Mucosa of descending colon (tissue), 3 donors: ENCODE results near the gene RAPGEF5. TPM values are rescaled to one million over a fixed set of nuclear protein-coding genes. Genes with fewer than 3 reads are reported as not detected.
A peak's percentile ranks its signal among the peaks of the same experiment; 100 is the strongest.

Experiments used
- ATAC-seq: fragments of 200-7000 bp; cut with Tn5 transposase; one replicate; pipeline ENCODE4 v1.9.1; 2020; ENCODE audit warnings: mild to moderate bottlenecking, moderate library complexity
- DNase-seq, 3 donors: peaks; one replicate each; pipeline ENCODE4 v3.0.0-alpha.2; 2020
- H3K36me3 ChIP-seq: fragments of 200-600 bp; one replicate; pipeline ENCODE4 v1.8.0; 2021; ENCODE audit warnings: low read depth, mild to moderate bottlenecking
- H3K4me1 ChIP-seq: fragments of 200-600 bp; one replicate; pipeline ENCODE4 v1.8.0; 2021; ENCODE audit warnings: low read depth, mild to moderate bottlenecking
- H3K4me3 ChIP-seq: fragments of 200-600 bp; one replicate; pipeline ENCODE4 v1.8.0; 2021; ENCODE audit warnings: mild to moderate bottlenecking
- H3K9me3 ChIP-seq: fragments of 200-600 bp; one replicate; pipeline ENCODE4 v1.8.0; 2021; ENCODE audit warnings: mild to moderate bottlenecking
- intact Hi-C, 2 donors: fragments of 100-400 bp; cut with DNase I in 1 of 2; cut with micrococcal nuclease in 1 of 2; formaldehyde crosslinking; loops; one replicate each; pipeline versions ENCODE4 v1.11.0 to v1.11.1; 2022; cut with DNase I, micrococcal nuclease
- total RNA-seq, 3 donors: library from RNA; stranded (reverse); fragmentation: NEBNext Ultra II Directional in 2 of 3; extraction: Animal tissue kit (Norgen Biotek cat#: 25700) in 2 of 3; gene quantifications; one replicate each; pipeline versions ENCODE4 v1.2.1 to v1.2.4, GENCODE V29; 2021 to 2023
- TF ChIP-seq, protein P1 (sequence below): fragments of 200-600 bp; IDR thresholded peaks from one replicate; pipeline ENCODE4 v1.8.0; 2022; ENCODE audit warnings: antibody characterized with exemption, mild to moderate bottlenecking
- donor health status: DM: no; HTN: no; CAD: no; lungs with moderate emphysema.
- donor health status: DM: no; HTN: no; CAD: no.
- donor health status: DM: no; HTN: yes; CAD: no.

RAPGEF5 gene
- total RNA-seq, 3 donors from 2014 or later: 34.7 to 87.8 (median 59.5) TPM

DNA sequence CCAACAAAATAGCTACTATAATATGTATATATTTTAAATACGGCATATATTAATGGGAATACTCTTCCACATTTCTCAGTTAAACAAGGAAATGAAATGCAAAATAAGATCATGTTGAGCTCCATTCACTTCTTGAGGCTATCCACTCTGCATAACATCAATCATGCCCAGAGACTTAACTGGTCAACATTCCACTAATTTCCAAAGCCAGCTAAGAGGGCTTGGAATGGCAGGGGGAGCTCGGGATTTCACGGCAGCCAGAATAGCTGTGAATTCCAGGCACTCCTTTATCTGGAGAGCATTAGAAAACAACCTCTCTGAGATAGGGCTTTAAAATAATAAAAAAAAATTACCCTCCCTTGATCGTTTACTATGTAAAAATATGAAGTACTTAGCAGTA lies 216.4 kb downstream of the RAPGEF5 start:
- intact Hi-C loops: no loop called here

DNA sequence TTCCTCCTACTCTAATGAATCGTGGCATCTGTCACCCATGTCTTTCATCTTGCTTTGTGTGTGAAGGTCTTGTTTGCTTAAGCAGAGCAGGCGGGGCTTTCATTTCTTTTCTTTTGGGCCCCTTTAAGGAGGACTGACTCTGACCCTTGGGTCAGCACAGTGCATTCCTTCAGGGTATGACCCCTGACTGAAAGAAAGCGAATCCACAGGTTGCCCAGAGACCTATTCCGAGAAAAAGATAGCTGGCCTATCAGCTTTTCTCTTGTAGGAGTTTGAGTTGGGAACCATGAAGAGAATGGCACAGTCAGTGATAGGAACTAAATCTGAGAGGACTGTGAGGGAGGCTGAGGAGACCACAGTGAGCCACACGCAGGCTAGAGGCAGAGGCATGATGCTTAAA lies 218.1 kb downstream of the RAPGEF5 start:
- TF ChIP-seq, protein P1, sequence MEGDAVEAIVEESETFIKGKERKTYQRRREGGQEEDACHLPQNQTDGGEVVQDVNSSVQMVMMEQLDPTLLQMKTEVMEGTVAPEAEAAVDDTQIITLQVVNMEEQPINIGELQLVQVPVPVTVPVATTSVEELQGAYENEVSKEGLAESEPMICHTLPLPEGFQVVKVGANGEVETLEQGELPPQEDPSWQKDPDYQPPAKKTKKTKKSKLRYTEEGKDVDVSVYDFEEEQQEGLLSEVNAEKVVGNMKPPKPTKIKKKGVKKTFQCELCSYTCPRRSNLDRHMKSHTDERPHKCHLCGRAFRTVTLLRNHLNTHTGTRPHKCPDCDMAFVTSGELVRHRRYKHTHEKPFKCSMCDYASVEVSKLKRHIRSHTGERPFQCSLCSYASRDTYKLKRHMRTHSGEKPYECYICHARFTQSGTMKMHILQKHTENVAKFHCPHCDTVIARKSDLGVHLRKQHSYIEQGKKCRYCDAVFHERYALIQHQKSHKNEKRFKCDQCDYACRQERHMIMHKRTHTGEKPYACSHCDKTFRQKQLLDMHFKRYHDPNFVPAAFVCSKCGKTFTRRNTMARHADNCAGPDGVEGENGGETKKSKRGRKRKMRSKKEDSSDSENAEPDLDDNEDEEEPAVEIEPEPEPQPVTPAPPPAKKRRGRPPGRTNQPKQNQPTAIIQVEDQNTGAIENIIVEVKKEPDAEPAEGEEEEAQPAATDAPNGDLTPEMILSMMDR: no peak
- no peak for DNase-seq
- no peaks in the 10 kb centered on the region for H3K4me1 ChIP-seq
- no peak for ATAC-seq
- no peaks in the 10 kb centered on the region for H3K36me3 ChIP-seq
- no peak overlapping the region for H3K4me3 ChIP-seq
- intact Hi-C loops: no loop called here
- H3K9me3 ChIP-seq: no peaks in the 10 kb centered on the region

More for the DNA sequence above, 216.4 kb downstream of the RAPGEF5 start:
- no peak for ATAC-seq
- H3K4me3 ChIP-seq: no peak overlapping the region
- no peaks in the 10 kb centered on the region for H3K9me3 ChIP-seq
- H3K4me1 ChIP-seq: no peaks in the 10 kb centered on the region
- DNase-seq: no peak
- no peaks in the 10 kb centered on the region for H3K36me3 ChIP-seq
- TF ChIP-seq, protein P1: no peak

DNA sequence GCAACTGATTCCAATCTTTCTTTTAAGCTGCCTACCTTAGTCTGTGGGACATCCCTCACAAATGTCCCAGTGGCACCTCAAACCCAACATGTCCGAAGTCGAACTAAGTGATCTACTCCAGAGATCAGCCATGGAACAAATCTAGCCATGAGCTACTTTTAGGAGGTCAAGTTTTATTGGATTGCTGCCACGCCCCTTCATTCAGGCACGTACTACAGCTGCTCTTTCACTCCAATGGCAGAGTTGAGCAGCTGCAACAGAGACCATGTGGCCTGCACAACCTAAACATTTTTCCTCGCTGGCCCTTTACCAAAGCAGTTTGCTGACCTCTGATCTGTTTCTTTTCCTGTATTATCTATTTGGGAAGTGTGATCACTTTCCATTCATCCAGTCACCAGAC lies 218.8 kb downstream of the RAPGEF5 start:
- H3K4me1 ChIP-seq: no peaks in the 10 kb centered on the region
- TF ChIP-seq, protein P1: no peak
- H3K9me3 ChIP-seq: no peaks in the 10 kb centered on the region
- ATAC-seq (peak; percentile 45), DNase-seq (peak in 1 of 3 donors; percentile 10)
- no peak overlapping the region for H3K4me3 ChIP-seq
- intact Hi-C loops: no loop called here
- no peaks in the 10 kb centered on the region for H3K36me3 ChIP-seq

DNA sequence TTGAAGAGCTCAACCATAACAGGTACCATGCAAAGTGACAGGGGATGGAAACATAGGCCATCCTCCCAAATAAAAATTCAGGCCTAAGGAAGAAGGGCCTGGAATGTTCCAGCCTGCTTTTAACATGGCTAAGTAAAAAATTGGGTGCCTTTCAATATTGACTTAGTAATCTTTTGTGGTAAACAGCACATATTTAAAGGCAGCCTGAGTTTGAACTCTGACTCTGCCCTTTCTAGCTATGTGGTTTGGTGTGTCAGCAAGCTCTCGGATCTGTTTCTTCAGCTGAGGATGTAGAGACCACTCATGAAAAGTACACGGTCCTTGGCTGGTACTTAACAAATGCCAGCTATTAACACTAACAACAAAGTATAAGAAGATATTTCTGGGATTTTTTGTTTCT lies 219.5 kb downstream of the RAPGEF5 start:
- no peak for ATAC-seq

DNA sequence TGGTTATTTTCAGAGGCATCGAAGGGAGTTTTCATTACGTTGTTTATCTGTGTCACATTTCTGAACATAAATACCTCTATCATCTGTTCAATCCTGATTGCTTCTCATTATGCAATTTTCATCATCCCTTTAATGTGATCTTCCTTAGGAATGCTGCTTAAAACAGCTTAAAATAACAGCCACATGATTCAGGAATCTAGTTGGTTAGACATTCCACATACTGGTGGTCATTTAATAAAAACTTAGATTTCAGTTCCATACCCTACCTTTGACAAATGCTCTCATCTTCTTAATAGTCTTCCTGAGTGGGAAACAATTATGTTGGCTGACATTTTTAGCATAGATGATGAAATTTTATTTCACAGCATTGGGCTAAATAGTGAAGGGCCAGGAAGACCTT lies 219.9 kb downstream of the RAPGEF5 start:
- no peak for ATAC-seq
- intact Hi-C loops: no loop called here
- H3K36me3 ChIP-seq: no peaks in the 10 kb centered on the region

More for the DNA sequence above, 219.5 kb downstream of the RAPGEF5 start:
- H3K4me1 ChIP-seq: no peaks in the 10 kb centered on the region
- DNase-seq: no peak
- H3K36me3 ChIP-seq: no peaks in the 10 kb centered on the region
- TF ChIP-seq, protein P1: no peak
- intact Hi-C loops: no loop called here
- no peaks in the 10 kb centered on the region for H3K9me3 ChIP-seq
- no peak overlapping the region for H3K4me3 ChIP-seq

More for the DNA sequence above, 219.9 kb downstream of the RAPGEF5 start:
- DNase-seq: no peak
- no peaks in the 10 kb centered on the region for H3K4me1 ChIP-seq
- H3K9me3 ChIP-seq: no peaks in the 10 kb centered on the region
- no peak overlapping the region for H3K4me3 ChIP-seq
- TF ChIP-seq, protein P1: no peak
